ENCODE data around the gene IL25. TPM values are rescaled to one million over a fixed set of nuclear protein-coding genes. Genes with fewer than 3 reads are reported as not detected.

The IL25 gene
- total and polyA plus RNA-seq, 5 donors from 2014 or later, result not detected

- no peak overlapping the region for H3K4me3 Mint-ChIP-seq
- H3K9me3 ChIP-seq (ENCODE audit: control insufficient read depth in 2 of 2, low read length in 2 of 2), result peaks cover 0 to 8% of the 10 kb centered on the region in 2 experiments
- H3K36me3 ChIP-seq (ENCODE audit: control insufficient read depth, insufficient read depth, low read length), result no peaks in the 10 kb centered on the region
- no peak overlapping the region for H3K27ac Mint-ChIP-seq
- peaks cover 39% of the 10 kb centered on the region for H3K27me3 Mint-ChIP-seq
- no peak overlapping the region for H3K4me3 ChIP-seq (ENCODE audit: low read depth, low read length)
- no peak overlapping the region for H3K27ac ChIP-seq (ENCODE audit: insufficient read depth, low read length, poor library complexity, severe bottlenecking)
- H3K9me3 Mint-ChIP-seq, result peaks cover 0 to 3% (median 0%) of the 10 kb centered on the region in 7 donors
- ATAC-seq (ENCODE audit: low read depth in 2 of 2), result no peak
- no peaks in the 10 kb centered on the region for H3K4me1 Mint-ChIP-seq
- DNase-seq, result no peak
- H3K36me3 Mint-ChIP-seq, result peaks cover 3% of the 10 kb centered on the region
- H3K27me3 ChIP-seq (ENCODE audit: control insufficient read depth, insufficient read depth, low read length), result peaks cover 16% of the 10 kb centered on the region
- H3K4me1 ChIP-seq (ENCODE audit: control insufficient read depth, insufficient read depth, low read length, poor library complexity, severe bottlenecking), result no peaks in the 10 kb centered on the region
Measured at GRCh38 chr14:23335623-23336022, 37.0 kb upstream of the IL25 start.

GRCh38 chr14:23339506-23340268, 32.9 kb upstream of the IL25 start:
- DNase-seq (no peak), ATAC-seq (ENCODE audit: low read depth in 2 of 2) (no peak)
- peaks cover 22% of the 10 kb centered on the region for H3K27me3 ChIP-seq (ENCODE audit: control insufficient read depth, insufficient read depth, low read length)
- Mint-ChIP-seq H3K36me3 (peaks cover 3% of the 10 kb centered on the region), H3K27ac (no peak overlapping the region), H3K9me3 (peaks cover 0 to 3% (median 0%) of the 10 kb centered on the region in 7 donors), H3K27me3 (peaks cover 56% of the 10 kb centered on the region), H3K4me3 (no peak overlapping the region), H3K4me1 (no peaks in the 10 kb centered on the region)
- H3K27ac ChIP-seq (ENCODE audit: insufficient read depth, low read length, poor library complexity, severe bottlenecking), result no peak overlapping the region
- H3K9me3 ChIP-seq (ENCODE audit: control insufficient read depth in 2 of 2, low read length in 2 of 2), result peaks cover 0 to 8% of the 10 kb centered on the region in 2 experiments
- H3K36me3 ChIP-seq (ENCODE audit: control insufficient read depth, insufficient read depth, low read length), result no peaks in the 10 kb centered on the region
- no peaks in the 10 kb centered on the region for H3K4me1 ChIP-seq (ENCODE audit: control insufficient read depth, insufficient read depth, low read length, poor library complexity, severe bottlenecking)
- no peak overlapping the region for H3K4me3 ChIP-seq (ENCODE audit: low read depth, low read length)

GRCh38 chr14:23344481-23344880, 28.1 kb upstream of the IL25 start:
- Mint-ChIP-seq H3K4me3 (no peak overlapping the region), H3K36me3 (peaks cover 3% of the 10 kb centered on the region), H3K27me3 (peaks cover 47% of the 10 kb centered on the region), H3K27ac (no peak overlapping the region), H3K4me1 (no peaks in the 10 kb centered on the region), H3K9me3 (peaks cover 0 to 2% (median 0%) of the 10 kb centered on the region in 7 donors)
- Histone ChIP-seq H3K4me1 (ENCODE audit: control insufficient read depth, insufficient read depth, low read length, poor library complexity, severe bottlenecking) (no peaks in the 10 kb centered on the region), H3K36me3 (ENCODE audit: control insufficient read depth, insufficient read depth, low read length) (no peaks in the 10 kb centered on the region), H3K4me3 (ENCODE audit: low read depth, low read length) (no peak overlapping the region), H3K9me3 (ENCODE audit: control insufficient read depth in 2 of 2, low read length in 2 of 2) (peaks cover 0 to 4% of the 10 kb centered on the region in 2 experiments), H3K27me3 (ENCODE audit: control insufficient read depth, insufficient read depth, low read length) (peaks cover 12% of the 10 kb centered on the region), H3K27ac (ENCODE audit: insufficient read depth, low read length, poor library complexity, severe bottlenecking) (no peak overlapping the region)
- no peak for DNase-seq
- ATAC-seq (ENCODE audit: low read depth in 2 of 2), result no peak

- no peak for DNase-seq
Measured at GRCh38 chr14:23345987-23346692, 26.5 kb upstream of the IL25 start.

GRCh38 chr14:23346693-23347405, 25.8 kb upstream of the IL25 start:
- Mint-ChIP-seq H3K27ac (no peak overlapping the region), H3K4me3 (no peak overlapping the region), H3K36me3 (peaks cover 12% of the 10 kb centered on the region), H3K27me3 (peaks cover 52% of the 10 kb centered on the region), H3K4me1 (peaks cover 0 to 9% (median 0%) of the 10 kb centered on the region in 4 donors), H3K9me3 (peaks cover 0 to 7% (median 0%) of the 10 kb centered on the region in 7 donors)
- no peak for DNase-seq
- ATAC-seq (ENCODE audit: low read depth in 2 of 2), result no peak
- Histone ChIP-seq H3K9me3 (ENCODE audit: control insufficient read depth in 2 of 2, low read length in 2 of 2) (no peaks in the 10 kb centered on the region), H3K27me3 (ENCODE audit: control insufficient read depth, insufficient read depth, low read length) (peaks cover 9% of the 10 kb centered on the region), H3K4me3 (ENCODE audit: low read depth, low read length) (no peak overlapping the region), H3K4me1 (ENCODE audit: control insufficient read depth, insufficient read depth, low read length, poor library complexity, severe bottlenecking) (peaks cover 4% of the 10 kb centered on the region), H3K27ac (ENCODE audit: insufficient read depth, low read length, poor library complexity, severe bottlenecking) (no peak overlapping the region), H3K36me3 (ENCODE audit: control insufficient read depth, insufficient read depth, low read length) (no peaks in the 10 kb centered on the region)

More at GRCh38 chr14:23345987-23346692, 26.5 kb upstream of the IL25 start:
- Mint-ChIP-seq H3K9me3 (peaks cover 0 to 5% (median 0%) of the 10 kb centered on the region in 7 donors), H3K4me1 (peaks cover 0 to 5% (median 0%) of the 10 kb centered on the region in 4 donors), H3K36me3 (peaks cover 9% of the 10 kb centered on the region), H3K4me3 (no peak overlapping the region), H3K27ac (no peak overlapping the region), H3K27me3 (peaks cover 48% of the 10 kb centered on the region)
- Histone ChIP-seq H3K4me1 (ENCODE audit: control insufficient read depth, insufficient read depth, low read length, poor library complexity, severe bottlenecking) (no peaks in the 10 kb centered on the region), H3K4me3 (ENCODE audit: low read depth, low read length) (no peak overlapping the region), H3K27me3 (ENCODE audit: control insufficient read depth, insufficient read depth, low read length) (peaks cover 11% of the 10 kb centered on the region), H3K36me3 (ENCODE audit: control insufficient read depth, insufficient read depth, low read length) (no peaks in the 10 kb centered on the region), H3K9me3 (ENCODE audit: control insufficient read depth in 2 of 2, low read length in 2 of 2) (no peaks in the 10 kb centered on the region), H3K27ac (ENCODE audit: insufficient read depth, low read length, poor library complexity, severe bottlenecking) (no peak overlapping the region)
- no peak for ATAC-seq (ENCODE audit: low read depth in 2 of 2)

- Histone ChIP-seq H3K4me1 (ENCODE audit: control insufficient read depth, insufficient read depth, low read length, poor library complexity, severe bottlenecking) (peaks cover 6% of the 10 kb centered on the region), H3K9me3 (ENCODE audit: control insufficient read depth in 2 of 2, low read length in 2 of 2) (no peaks in the 10 kb centered on the region), H3K4me3 (ENCODE audit: low read depth, low read length) (no peak overlapping the region), H3K27ac (ENCODE audit: insufficient read depth, low read length, poor library complexity, severe bottlenecking) (no peak overlapping the region), H3K27me3 (ENCODE audit: control insufficient read depth, insufficient read depth, low read length) (peaks cover 6% of the 10 kb centered on the region), H3K36me3 (ENCODE audit: control insufficient read depth, insufficient read depth, low read length) (no peaks in the 10 kb centered on the region)
- peaks cover 48% of the 10 kb centered on the region for H3K27me3 Mint-ChIP-seq
- peaks cover 0 to 10% (median 0%) of the 10 kb centered on the region in 4 donors for H3K4me1 Mint-ChIP-seq
- no peak for DNase-seq
- H3K4me3 Mint-ChIP-seq, result no peak overlapping the region
- H3K36me3 Mint-ChIP-seq, result peaks cover 12% of the 10 kb centered on the region
- no peak overlapping the region for H3K27ac Mint-ChIP-seq
- peaks cover 0 to 7% (median 0%) of the 10 kb centered on the region in 7 donors for H3K9me3 Mint-ChIP-seq
- ATAC-seq (ENCODE audit: low read depth in 2 of 2), result no peak
Measured at GRCh38 chr14:23347406-23348296, 25.0 kb upstream of the IL25 start.

GRCh38 chr14:23348297-23348655, 24.3 kb upstream of the IL25 start:
- Mint-ChIP-seq H3K4me3 (no peak overlapping the region), H3K4me1 (peaks cover 2 to 16% (median 5%) of the 10 kb centered on the region in 4 donors), H3K27ac (no peak overlapping the region), H3K9me3 (peaks cover 0 to 7% (median 0%) of the 10 kb centered on the region in 7 donors), H3K36me3 (peaks cover 12% of the 10 kb centered on the region), H3K27me3 (peaks cover 48% of the 10 kb centered on the region)
- Histone ChIP-seq H3K27me3 (ENCODE audit: control insufficient read depth, insufficient read depth, low read length) (peaks cover 10% of the 10 kb centered on the region), H3K9me3 (ENCODE audit: control insufficient read depth in 2 of 2, low read length in 2 of 2) (no peaks in the 10 kb centered on the region), H3K4me3 (ENCODE audit: low read depth, low read length) (no peak overlapping the region), H3K27ac (ENCODE audit: insufficient read depth, low read length, poor library complexity, severe bottlenecking) (no peak overlapping the region), H3K4me1 (ENCODE audit: control insufficient read depth, insufficient read depth, low read length, poor library complexity, severe bottlenecking) (peaks cover 6% of the 10 kb centered on the region), H3K36me3 (ENCODE audit: control insufficient read depth, insufficient read depth, low read length) (no peaks in the 10 kb centered on the region)
- no peak for DNase-seq
- no peak for ATAC-seq (ENCODE audit: low read depth in 2 of 2)

Data from CD4-positive, CD25-positive, alpha-beta regulatory T cell (primary cell).